Urothelium cell line (cell line): ENCODE results near the gene RHCG.

ENCODE experiments used
- DNase-seq: peaks from one replicate; pipeline ENCODE4 v3.0.0; 2011; ENCODE audit warnings: low spot score, mixed read lengths
- FAIRE-seq: peaks from 2 replicates; lab custom pipeline; 2011; peaks lifted over from hg19 to GRCh38; lab: Jason Lieb, UNC

The RHCG gene

GRCh38 chr15:89496155-89497098 is at the start of gene RHCG:
Gene RHCG, minus strand, starts transcription at chr15:89496583. Its CDS starts 39 bp downstream, at chr15:89496544.
- DNase-seq = no peak
- FAIRE-seq = peak; percentile 5

- DNase-seq (no peak), FAIRE-seq (no peak)
These were observed 47.0 kb upstream of the RHCG start for GRCh38 chr15:89543389-89543788.

- FAIRE-seq (no peak), DNase-seq (no peak)
These were observed 46.0 kb upstream of the RHCG start for GRCh38 chr15:89542369-89542768.

- no peak for DNase-seq
- FAIRE-seq = no peak
These were observed 42.6 kb upstream of the RHCG start for GRCh38 chr15:89539027-89539426.

GRCh38 chr15:89533861-89534544 is 37.6 kb upstream of the RHCG start:
- no peak for DNase-seq
- peak; percentile 30 for FAIRE-seq

GRCh38 chr15:89531796-89532537 is 35.6 kb upstream of the RHCG start:
- DNase-seq (no peak), FAIRE-seq (no peak)

- FAIRE-seq = no peak
These were observed 34.6 kb upstream of the RHCG start for GRCh38 chr15:89530976-89531375.

GRCh38 chr15:89528757-89529352 is 32.5 kb upstream of the RHCG start:
- DNase-seq (no peak), FAIRE-seq (no peak)

More at GRCh38 chr15:89530976-89531375, 34.6 kb upstream of the RHCG start:
- no peak for DNase-seq

- no peak for FAIRE-seq
These were observed 30.4 kb upstream of the RHCG start for GRCh38 chr15:89526601-89527441.

GRCh38 chr15:89526181-89526580 is 29.8 kb upstream of the RHCG start:
- no peak for FAIRE-seq
- DNase-seq = no peak

More at GRCh38 chr15:89526601-89527441, 30.4 kb upstream of the RHCG start:
- DNase-seq = no peak

- DNase-seq = no peak
- FAIRE-seq = no peak
These were observed 27.8 kb upstream of the RHCG start for GRCh38 chr15:89524184-89524583.

- no peak for FAIRE-seq
- no peak for DNase-seq
These were observed 26.7 kb upstream of the RHCG start for GRCh38 chr15:89523101-89523500.

- no peak for FAIRE-seq
- DNase-seq = no peak
These were observed 25.2 kb upstream of the RHCG start for GRCh38 chr15:89521605-89522004.

- no peak for FAIRE-seq
- no peak for DNase-seq
These were observed 19.1 kb upstream of the RHCG start for GRCh38 chr15:89515477-89515876.

- DNase-seq (no peak), FAIRE-seq (peak; percentile 69)
These were observed 18.4 kb upstream of the RHCG start for GRCh38 chr15:89514596-89515406.

GRCh38 chr15:89514186-89514585 is 17.8 kb upstream of the RHCG start:
- FAIRE-seq (no peak), DNase-seq (no peak)

- FAIRE-seq (no peak), DNase-seq (no peak)
These were observed 16.9 kb upstream of the RHCG start for GRCh38 chr15:89513284-89513683.

GRCh38 chr15:89512631-89513030 is 16.2 kb upstream of the RHCG start:
- DNase-seq = no peak
- no peak for FAIRE-seq
